GM10248 (cell line): Measurements from ENCODE around the gene ELK3.
"Not testable (repeated sequence)": the region's sequence is repeated elsewhere in the genome, so short reads cannot be mapped to it uniquely, and the experiment has no call there.

Source experiments
- CTCF ChIA-PET: fragments of 300-600 bp; sonication (Branson Sonifier 250); formaldehyde crosslinking; extraction: SDS; loops from one replicate; lab custom pipeline; 2021; ENCODE audit warnings: antibody characterized with exemption; lab: Yijun Ruan, JAX
- POLR2A ChIA-PET: fragments of 350-650 bp; sonication (Branson Sonifier 250); formaldehyde crosslinking; extraction: SDS; loops from one replicate; lab custom pipeline; 2020; ENCODE audit warnings: antibody characterized with exemption; lab: Yijun Ruan, JAX
- DNase-seq: peaks from one replicate; pipeline ENCODE4 v3.0.0; 2012; ENCODE audit errors: extremely low spot score
- TF ChIP-seq, protein P1 (sequence below): IDR thresholded peaks from 2 replicates; pipeline ENCODE4 v1.5.1; 2012; ENCODE audit warnings: mild to moderate bottlenecking, low read depth; ENCODE audit errors: extremely low read depth, missing control alignments, control extremely low read depth

The ELK3 gene

DNA sequence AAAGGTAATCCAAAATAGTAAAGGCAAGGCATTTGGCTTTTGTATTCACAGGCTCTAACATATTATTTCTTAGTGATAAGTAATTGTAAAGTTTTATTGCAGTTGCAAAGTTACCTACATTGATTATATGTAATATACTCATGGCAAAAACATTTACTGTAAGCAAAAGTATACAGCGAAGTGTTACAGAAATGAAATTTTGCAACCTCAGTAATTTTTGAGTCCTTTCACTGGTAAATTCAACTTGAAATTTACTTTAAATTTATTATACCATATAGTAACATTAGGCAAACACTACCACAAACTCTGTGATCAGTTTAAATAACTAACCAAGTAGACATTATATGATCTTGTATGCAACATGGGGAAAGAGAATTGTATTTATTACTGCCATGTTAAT lies 117.0 kb downstream of the ELK3 start:
- TF ChIP-seq, protein P1, sequence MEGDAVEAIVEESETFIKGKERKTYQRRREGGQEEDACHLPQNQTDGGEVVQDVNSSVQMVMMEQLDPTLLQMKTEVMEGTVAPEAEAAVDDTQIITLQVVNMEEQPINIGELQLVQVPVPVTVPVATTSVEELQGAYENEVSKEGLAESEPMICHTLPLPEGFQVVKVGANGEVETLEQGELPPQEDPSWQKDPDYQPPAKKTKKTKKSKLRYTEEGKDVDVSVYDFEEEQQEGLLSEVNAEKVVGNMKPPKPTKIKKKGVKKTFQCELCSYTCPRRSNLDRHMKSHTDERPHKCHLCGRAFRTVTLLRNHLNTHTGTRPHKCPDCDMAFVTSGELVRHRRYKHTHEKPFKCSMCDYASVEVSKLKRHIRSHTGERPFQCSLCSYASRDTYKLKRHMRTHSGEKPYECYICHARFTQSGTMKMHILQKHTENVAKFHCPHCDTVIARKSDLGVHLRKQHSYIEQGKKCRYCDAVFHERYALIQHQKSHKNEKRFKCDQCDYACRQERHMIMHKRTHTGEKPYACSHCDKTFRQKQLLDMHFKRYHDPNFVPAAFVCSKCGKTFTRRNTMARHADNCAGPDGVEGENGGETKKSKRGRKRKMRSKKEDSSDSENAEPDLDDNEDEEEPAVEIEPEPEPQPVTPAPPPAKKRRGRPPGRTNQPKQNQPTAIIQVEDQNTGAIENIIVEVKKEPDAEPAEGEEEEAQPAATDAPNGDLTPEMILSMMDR, result no peak
- ChIA-PET POLR2A (no interaction called here), CTCF (interaction anchor here (1.3 to 1.5 kb wide), 3 partner anchors 13 to 88 kb away, joined by 3 to 5 read pairs (median 4); no protein-coding TSS in a partner anchor)
- no peak for DNase-seq

- DNase-seq, result no peak
- TF ChIP-seq, protein P1, result no peak
- CTCF ChIA-PET, result interaction anchor here (0.9 to 1.2 kb wide), 2 partner anchors 10 to 25 kb away, joined by 3 read pairs; no protein-coding TSS in a partner anchor
- POLR2A ChIA-PET, result no interaction called here
These were observed 119.4 kb downstream of the ELK3 start for GRCh38 chr12:96313606-96314005.

GRCh38 chr12:96314723-96315122 lies 120.5 kb downstream of the ELK3 start:
- POLR2A ChIA-PET, result no interaction called here
- TF ChIP-seq, protein P1, result no peak
- no peak for DNase-seq
- CTCF ChIA-PET, result interaction anchor here (1.5 kb wide), 1 partner anchor 11 kb away, joined by 3 read pairs; no protein-coding TSS in a partner anchor

DNA sequence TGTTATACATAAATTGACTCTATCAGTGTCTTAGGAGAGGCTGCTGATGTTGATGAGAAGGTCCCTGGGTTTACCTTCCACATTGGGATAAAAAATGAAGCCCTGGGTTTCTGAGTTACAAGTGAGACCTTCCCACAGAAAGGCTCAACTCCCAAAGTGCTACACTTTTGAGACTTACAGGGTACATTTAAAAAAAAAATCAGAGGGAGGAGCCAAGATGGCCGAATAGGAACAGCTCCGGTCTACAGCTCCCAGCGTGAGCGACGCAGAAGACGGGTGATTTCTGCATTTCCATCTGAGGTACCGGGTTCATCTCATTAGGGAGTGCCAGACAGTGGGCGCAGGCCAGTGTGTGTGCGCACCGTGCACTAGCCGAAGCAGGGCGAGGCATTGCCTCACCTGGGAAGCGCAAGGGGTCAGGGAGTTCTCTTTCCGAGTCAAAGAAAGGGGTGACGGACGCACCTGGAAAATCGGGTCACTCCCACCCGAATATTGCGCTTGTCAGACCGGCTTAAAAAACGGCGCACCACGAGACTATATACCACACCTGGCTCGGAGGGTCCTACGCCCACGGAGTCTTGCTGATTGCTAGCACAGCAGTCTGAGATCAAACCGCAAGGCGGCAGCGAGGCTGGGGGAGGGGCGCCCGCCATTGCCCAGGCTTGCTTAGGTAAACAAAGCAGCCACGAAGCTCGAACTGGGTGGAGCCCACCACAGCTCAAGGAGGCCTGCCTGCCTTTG lies 121.7 kb downstream of the ELK3 start:
- DNase-seq, POLR2A ChIA-PET: not testable (repeated sequence)
- CTCF ChIA-PET, result interaction anchor here (0.8 to 1.5 kb wide), 3 partner anchors 9 to 85 kb away, joined by 3 read pairs; no protein-coding TSS in a partner anchor

- CTCF ChIA-PET, DNase-seq, POLR2A ChIA-PET: not testable (repeated sequence)
These were observed 123.6 kb downstream of the ELK3 start for GRCh38 chr12:96317801-96318200.
